H1 (cell line): Measurements from ENCODE around the gene WDR43.

Source experiments
- CBX8 ChIP-seq: fragments of 300-800, 300-1000 bp; sonication (generic); IDR thresholded peaks from 2 replicates; pipeline ENCODE4 v1.7.1; 2016; ENCODE audit warnings: low read depth, low read length, borderline replicate concordance
- EGR1 ChIP-seq: IDR thresholded peaks from 2 replicates; pipeline ENCODE4 v1.6.1; 2011; ENCODE audit warnings: low read depth, low read length, borderline replicate concordance
- RAD21 ChIP-seq, 2 experiments: IDR thresholded peaks in 1 of 2; conservative IDR thresholded peaks in 1 of 2; 2 replicates each; pipeline ENCODE4 v1.6.1; 2011; ENCODE audit warnings: low read depth in 2 of 2, low read length in 2 of 2, improper control_type of control experiment in 1 of 2, inconsistent platforms in 1 of 2, mild to moderate bottlenecking in 1 of 2, moderate library complexity in 1 of 2
- YY1 ChIP-seq: IDR thresholded peaks from 2 replicates; pipeline ENCODE4 v1.6.1; 2011; ENCODE audit warnings: low read depth, mild to moderate bottlenecking, low read length
- TF ChIP-seq, protein P1 (sequence below), 3 experiments: IDR thresholded peaks; 1 replicate in 2 of 3; 2 replicates in 1 of 3; pipeline versions ENCODE4 v1.5.1 to v1.6.1; 2011; ENCODE audit warnings: low read length in 3 of 3, mild to moderate bottlenecking in 3 of 3, inconsistent platforms in 2 of 3, low read depth in 1 of 3, moderate library complexity in 1 of 3; ENCODE audit not compliant: insufficient read depth in 1 of 3; ENCODE audit errors: control extremely low read depth in 1 of 3

DNA sequence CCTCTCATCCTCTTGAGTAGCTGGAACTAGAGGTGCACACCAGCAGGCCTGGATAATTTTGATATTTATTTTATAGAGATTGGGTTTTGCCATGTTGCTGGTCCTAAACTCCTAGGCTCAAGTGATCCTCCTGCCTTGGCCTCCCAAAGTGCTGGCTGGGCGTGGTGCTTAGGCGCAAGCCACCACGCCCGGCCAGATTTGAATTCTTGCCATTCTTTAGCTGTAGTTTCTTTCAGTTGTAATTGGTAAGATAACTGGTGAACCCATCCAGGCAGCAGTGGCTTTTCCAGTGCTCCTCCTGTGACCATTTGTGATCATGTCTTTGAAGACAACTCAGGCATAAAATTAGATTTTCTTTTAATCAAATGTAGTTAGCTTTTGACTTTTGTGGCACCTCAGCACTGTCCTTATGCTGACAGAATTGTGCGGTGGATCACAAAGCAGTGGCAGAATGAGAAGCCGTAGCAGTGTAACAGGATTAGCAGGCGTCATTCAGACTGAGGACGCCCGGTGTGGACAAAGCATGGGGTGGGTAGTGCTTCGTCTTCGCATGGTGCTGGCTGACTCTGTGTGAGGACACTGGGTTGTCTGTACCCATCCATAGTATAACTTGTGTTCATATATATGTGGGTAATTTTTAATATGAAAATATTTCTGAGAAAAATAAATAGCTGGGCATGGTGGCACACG, 56.6 kb downstream of the WDR43 start:
- TF ChIP-seq CBX8 (no peak), EGR1 (no peak), YY1 (no peak), RAD21 (IDR thresholded peaks at IDR 0.05 in 1 of 2, conservative IDR thresholded peaks at IDR 0.05 in 1 of 2; ENCODE audit: low read depth in 2 of 2, low read length in 2 of 2) (no peak)
- TF ChIP-seq, protein P1, sequence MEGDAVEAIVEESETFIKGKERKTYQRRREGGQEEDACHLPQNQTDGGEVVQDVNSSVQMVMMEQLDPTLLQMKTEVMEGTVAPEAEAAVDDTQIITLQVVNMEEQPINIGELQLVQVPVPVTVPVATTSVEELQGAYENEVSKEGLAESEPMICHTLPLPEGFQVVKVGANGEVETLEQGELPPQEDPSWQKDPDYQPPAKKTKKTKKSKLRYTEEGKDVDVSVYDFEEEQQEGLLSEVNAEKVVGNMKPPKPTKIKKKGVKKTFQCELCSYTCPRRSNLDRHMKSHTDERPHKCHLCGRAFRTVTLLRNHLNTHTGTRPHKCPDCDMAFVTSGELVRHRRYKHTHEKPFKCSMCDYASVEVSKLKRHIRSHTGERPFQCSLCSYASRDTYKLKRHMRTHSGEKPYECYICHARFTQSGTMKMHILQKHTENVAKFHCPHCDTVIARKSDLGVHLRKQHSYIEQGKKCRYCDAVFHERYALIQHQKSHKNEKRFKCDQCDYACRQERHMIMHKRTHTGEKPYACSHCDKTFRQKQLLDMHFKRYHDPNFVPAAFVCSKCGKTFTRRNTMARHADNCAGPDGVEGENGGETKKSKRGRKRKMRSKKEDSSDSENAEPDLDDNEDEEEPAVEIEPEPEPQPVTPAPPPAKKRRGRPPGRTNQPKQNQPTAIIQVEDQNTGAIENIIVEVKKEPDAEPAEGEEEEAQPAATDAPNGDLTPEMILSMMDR (IDR thresholded peaks at IDR 0.05; ENCODE audit: control extremely low read depth in 1 of 3, insufficient read depth in 1 of 3, low read depth in 1 of 3, low read length in 3 of 3) = no peak
